Activated B cell treated with CpG ODN at 0.5 μM for 24 hours (primary cell): ENCODE data around the gene RCAN3. TPM values are rescaled to one million over a fixed set of nuclear protein-coding genes. Genes with fewer than 3 reads are reported as not detected.

ENCODE experiments used
- ATAC-seq: fragments of 200-7000 bp; cut with Tn5 transposase; one replicate; pipeline ENCODE4 v1.10.0; 2021; ENCODE audit warnings: low read depth, mild to moderate bottlenecking, moderate library complexity
- CTCF ChIA-PET: fragments of 350-600 bp; sonication (Branson Sonifier 250); formaldehyde crosslinking; loops from one replicate; lab custom pipeline; 2021; ENCODE audit warnings: antibody characterized with exemption; lab: Charles Lee
- POLR2A ChIA-PET: fragments of 350-600 bp; sonication (Branson Sonifier 250); formaldehyde crosslinking; loops from one replicate; lab custom pipeline; 2021; ENCODE audit warnings: antibody characterized with exemption; lab: Charles Lee
- DNase-seq: peaks from one replicate; pipeline ENCODE4 v3.0.0; 2022
- H3K27ac Mint-ChIP-seq: one replicate; pipeline ENCODE4 v1.8.0; 2020; ENCODE audit warnings: mixed read lengths
- H3K27me3 Mint-ChIP-seq: one replicate; pipeline ENCODE4 v1.8.0; 2021; ENCODE audit warnings: mixed read lengths
- H3K36me3 Mint-ChIP-seq: one replicate; pipeline ENCODE4 v1.8.0; 2021; ENCODE audit warnings: low read depth, mixed read lengths
- H3K4me1 Mint-ChIP-seq: one replicate; pipeline ENCODE4 v1.8.0; 2021; ENCODE audit warnings: mixed read lengths
- H3K4me3 Mint-ChIP-seq: one replicate; pipeline ENCODE4 v1.8.0; 2020; ENCODE audit warnings: mild to moderate bottlenecking, mixed read lengths
- H3K9me3 Mint-ChIP-seq: one replicate; pipeline ENCODE4 v1.8.0; 2020; ENCODE audit warnings: mixed read lengths
- intact Hi-C: fragments of 100-400 bp; cut with micrococcal nuclease; formaldehyde crosslinking; loops from one replicate; pipeline ENCODE4 v1.15.1; 2024
- total RNA-seq: library from RNA; stranded (reverse); gene quantifications from 2 replicates; pipeline ENCODE4 v1.2.3, GENCODE V29; 2022
- TF ChIP-seq, protein P1 (sequence below): fragments of 200-600 bp; IDR thresholded peaks from one replicate; pipeline ENCODE4 v1.8.0; 2022; ENCODE audit warnings: antibody characterized with exemption, mild to moderate bottlenecking

RCAN3 gene
- total RNA-seq, 1 donor from 2014 or later = 23.6 TPM

DNA sequence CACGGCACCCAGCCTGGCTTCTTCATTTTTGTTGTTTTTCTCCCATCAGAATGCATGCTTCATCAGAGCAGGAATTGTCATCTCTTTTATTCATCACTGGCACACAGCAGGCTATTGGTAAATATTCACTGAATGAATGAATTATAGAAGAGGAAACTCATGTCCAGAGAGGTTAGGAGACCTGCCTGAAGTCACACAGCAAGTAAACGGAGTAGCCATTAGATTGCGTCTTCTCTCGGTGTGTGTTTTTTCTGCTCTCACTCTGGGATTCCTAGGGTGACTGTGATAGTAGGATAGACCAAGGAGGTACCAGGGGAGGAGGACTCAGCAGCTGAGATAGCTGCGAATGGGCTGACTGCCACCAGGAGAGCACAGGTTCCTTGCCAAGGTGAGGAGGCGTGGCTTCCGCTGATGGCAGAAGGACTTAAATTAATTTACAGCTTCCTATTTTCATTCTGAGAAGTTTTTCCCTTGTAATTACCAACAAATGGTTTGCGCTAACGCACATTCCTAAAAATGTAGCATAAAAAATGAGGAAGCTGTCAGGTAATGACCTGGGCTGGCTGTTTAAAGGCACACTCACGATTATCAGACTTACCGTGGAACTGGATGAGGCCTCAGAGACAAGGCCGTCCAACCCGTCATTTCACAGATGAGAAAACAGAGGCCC is 48.8 kb downstream of the RCAN3 start:
- H3K27ac Mint-ChIP-seq = no peak overlapping the region
- CTCF ChIA-PET = no interaction called here

DNA sequence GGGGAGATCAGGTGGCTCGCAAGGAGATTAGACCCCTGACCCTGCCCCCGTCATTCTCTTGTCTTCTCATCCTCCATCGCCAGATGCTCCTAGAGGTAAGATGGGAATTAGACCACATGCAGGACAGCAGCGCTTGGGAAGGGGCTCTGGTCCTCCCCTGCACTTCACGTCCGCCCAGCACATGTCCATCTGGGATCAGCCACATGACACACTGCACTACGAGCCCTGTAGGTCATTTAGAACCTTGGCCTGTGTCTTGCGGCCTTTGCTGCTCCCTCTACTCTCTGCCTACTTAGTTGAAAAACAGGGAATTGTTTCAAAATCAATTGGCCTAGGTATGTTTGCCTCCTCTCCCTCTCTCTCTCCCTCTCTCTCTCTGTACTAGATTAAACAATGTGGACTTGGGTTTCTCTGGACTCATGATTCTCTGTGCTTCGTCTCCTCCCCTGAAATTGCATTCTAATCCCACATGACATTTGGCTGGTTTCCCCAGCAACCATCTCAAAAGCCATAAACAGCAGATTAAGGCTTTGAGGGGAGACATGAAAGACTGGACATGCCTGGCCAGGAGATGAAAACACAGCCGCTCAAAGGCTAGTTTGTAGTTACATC is 49.4 kb downstream of the RCAN3 start:
- intact Hi-C loops = no loop called here
- TF ChIP-seq, protein P1, sequence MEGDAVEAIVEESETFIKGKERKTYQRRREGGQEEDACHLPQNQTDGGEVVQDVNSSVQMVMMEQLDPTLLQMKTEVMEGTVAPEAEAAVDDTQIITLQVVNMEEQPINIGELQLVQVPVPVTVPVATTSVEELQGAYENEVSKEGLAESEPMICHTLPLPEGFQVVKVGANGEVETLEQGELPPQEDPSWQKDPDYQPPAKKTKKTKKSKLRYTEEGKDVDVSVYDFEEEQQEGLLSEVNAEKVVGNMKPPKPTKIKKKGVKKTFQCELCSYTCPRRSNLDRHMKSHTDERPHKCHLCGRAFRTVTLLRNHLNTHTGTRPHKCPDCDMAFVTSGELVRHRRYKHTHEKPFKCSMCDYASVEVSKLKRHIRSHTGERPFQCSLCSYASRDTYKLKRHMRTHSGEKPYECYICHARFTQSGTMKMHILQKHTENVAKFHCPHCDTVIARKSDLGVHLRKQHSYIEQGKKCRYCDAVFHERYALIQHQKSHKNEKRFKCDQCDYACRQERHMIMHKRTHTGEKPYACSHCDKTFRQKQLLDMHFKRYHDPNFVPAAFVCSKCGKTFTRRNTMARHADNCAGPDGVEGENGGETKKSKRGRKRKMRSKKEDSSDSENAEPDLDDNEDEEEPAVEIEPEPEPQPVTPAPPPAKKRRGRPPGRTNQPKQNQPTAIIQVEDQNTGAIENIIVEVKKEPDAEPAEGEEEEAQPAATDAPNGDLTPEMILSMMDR = no peak
- H3K4me3 Mint-ChIP-seq = no peak overlapping the region
- H3K27ac Mint-ChIP-seq = no peak overlapping the region
- H3K9me3 Mint-ChIP-seq = no peaks in the 10 kb centered on the region
- ATAC-seq (no peak), DNase-seq (no peak)
- ChIA-PET POLR2A (no interaction called here), CTCF (no interaction called here)
- peaks cover 31% of the 10 kb centered on the region for H3K4me1 Mint-ChIP-seq
- no peaks in the 10 kb centered on the region for H3K36me3 Mint-ChIP-seq
- peaks cover 13% of the 10 kb centered on the region for H3K27me3 Mint-ChIP-seq

More for the DNA sequence above, 48.8 kb downstream of the RCAN3 start:
- ATAC-seq (no peak), DNase-seq (no peak)
- POLR2A ChIA-PET = no interaction called here
- intact Hi-C loops = no loop called here
- H3K4me1 Mint-ChIP-seq = peaks cover 29% of the 10 kb centered on the region
- H3K27me3 Mint-ChIP-seq = peaks cover 7% of the 10 kb centered on the region
- TF ChIP-seq, protein P1 = no peak
- H3K9me3 Mint-ChIP-seq = no peaks in the 10 kb centered on the region
- H3K36me3 Mint-ChIP-seq = no peaks in the 10 kb centered on the region
- no peak overlapping the region for H3K4me3 Mint-ChIP-seq

GRCh38 chr1:24553931-24554330 is 51.3 kb downstream of the RCAN3 start:
- Mint-ChIP-seq H3K4me1 (peaks cover 15% of the 10 kb centered on the region), H3K9me3 (no peaks in the 10 kb centered on the region), H3K4me3 (no peak overlapping the region), H3K36me3 (no peaks in the 10 kb centered on the region), H3K27me3 (peaks cover 16% of the 10 kb centered on the region), H3K27ac (no peak overlapping the region)
- ChIA-PET POLR2A (no interaction called here), CTCF (no interaction called here)
- intact Hi-C loops = loop anchor here (2.0 kb wide), 1 partner anchor 13 kb away; no protein-coding TSS in a partner anchor
- TF ChIP-seq, protein P1 = no peak
- DNase-seq (no peak), ATAC-seq (no peak)

DNA sequence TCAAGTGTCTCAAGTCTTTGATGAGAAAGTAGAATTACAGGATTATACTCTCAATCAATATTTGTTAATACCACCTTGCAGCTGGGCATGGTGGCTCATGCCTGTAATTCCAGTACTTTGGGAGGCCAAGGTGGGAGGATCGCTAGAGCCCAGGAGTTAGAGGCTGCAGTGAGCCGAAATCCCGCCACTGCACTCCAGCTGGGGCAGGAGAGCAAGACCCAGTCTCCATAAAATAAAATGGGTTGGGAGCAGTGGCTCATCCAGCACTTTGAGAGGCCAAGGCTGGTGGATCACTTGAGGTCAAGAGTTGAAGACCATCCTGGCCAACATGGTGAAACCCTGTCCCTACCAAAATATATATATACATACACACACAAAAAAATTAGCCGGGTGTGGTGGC is 52.1 kb downstream of the RCAN3 start:
- H3K4me3 Mint-ChIP-seq = no peak overlapping the region
- ATAC-seq = no peak
- peaks cover 16% of the 10 kb centered on the region for H3K27me3 Mint-ChIP-seq
- ChIA-PET CTCF (no interaction called here), POLR2A (no interaction called here)
- no peak overlapping the region for H3K27ac Mint-ChIP-seq
- TF ChIP-seq, protein P1 = no peak
- no peaks in the 10 kb centered on the region for H3K36me3 Mint-ChIP-seq
- no peaks in the 10 kb centered on the region for H3K9me3 Mint-ChIP-seq
- H3K4me1 Mint-ChIP-seq = peaks cover 14% of the 10 kb centered on the region
- no peak for DNase-seq
- intact Hi-C loops = loop anchor here (2.0 kb wide), 1 partner anchor 14 kb away; no protein-coding TSS in a partner anchor

DNA sequence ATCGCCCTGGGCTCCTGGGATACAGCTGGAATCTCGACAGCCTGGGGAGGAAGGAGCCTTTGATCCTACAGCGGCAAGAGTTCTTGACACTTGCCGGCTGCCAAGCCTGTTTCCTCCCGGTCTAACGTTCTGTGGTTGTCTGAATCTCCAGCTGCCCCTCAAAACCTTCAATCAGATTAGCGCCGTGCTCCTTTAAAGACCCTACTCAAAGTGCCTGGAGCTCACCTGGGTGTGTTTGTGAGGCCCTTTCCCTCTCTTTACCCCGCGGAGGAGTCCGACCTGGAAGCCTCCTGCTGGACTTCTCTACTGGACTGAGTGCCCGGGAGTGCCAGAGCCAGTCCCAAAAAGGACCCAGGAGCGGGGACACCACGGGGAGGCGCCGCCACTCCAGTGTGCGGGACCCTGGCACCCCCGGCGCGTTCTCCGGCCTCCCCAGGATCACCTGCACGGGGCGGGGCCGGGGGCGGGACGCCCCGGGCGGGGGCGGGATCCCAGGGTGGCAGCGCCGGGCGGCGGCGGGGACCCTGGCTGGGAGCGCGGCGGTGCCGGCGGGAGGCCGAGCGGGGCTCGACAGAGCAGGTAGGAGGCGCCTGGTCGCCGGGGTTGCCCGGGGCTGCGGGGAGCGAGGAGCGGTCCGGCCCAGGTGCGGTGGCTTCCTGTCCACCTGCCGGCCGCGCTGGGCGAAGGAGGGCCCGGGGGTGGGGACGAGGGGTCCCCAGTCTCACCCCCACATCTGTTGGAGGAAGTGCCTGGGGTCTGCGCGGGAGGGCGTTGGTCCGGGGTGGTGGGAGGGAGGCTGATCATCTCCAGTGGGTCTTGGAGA is 53.2 kb downstream of the RCAN3 start, which contains the start of gene NCMAP:
NCMAP (plus strand) TSS at position 497 of the 823 bp plus-strand sequence. CDS start 39,344 bp downstream, outside the sequence.
- TF ChIP-seq, protein P1 = no peak
- ChIA-PET CTCF (no interaction called here), POLR2A (interaction anchor here (0.6 kb wide), 1 partner anchor 445 kb away, joined by 3 read pairs; no protein-coding TSS in a partner anchor)
- Mint-ChIP-seq H3K4me3 (peak within 1 kb of the TSS; percentile 64), H3K27ac (no peak within 1 kb of the TSS), H3K36me3 (no peaks in the 10 kb centered on the region), H3K9me3 (no peaks in the 10 kb centered on the region), H3K27me3 (peaks cover 16% of the 10 kb centered on the region), H3K4me1 (peaks cover 12% of the 10 kb centered on the region)
- intact Hi-C loops = loop anchor here (2.0 kb wide), 1 partner anchor 15 kb away; no protein-coding TSS in a partner anchor
- peak; percentile 43 for DNase-seq
- peak; percentile 84 for ATAC-seq
